Ovary (tissue), 9 donors: Measurements from ENCODE around the gene GPM6B. TPM values are rescaled to one million over a fixed set of nuclear protein-coding genes. Genes with fewer than 3 reads are reported as not detected.

Experiments
- DNase-seq, 5 donors: peaks; one replicate each; pipeline ENCODE4 v3.0.0-alpha.2; 2019 to 2020
- H3K27ac ChIP-seq, 2 donors: fragments of 200-600 bp; one replicate each; pipeline versions ENCODE4 v1.5.1 to v1.8.0; 2019 to 2022
- H3K27me3 ChIP-seq: fragments of 200-600 bp; one replicate; pipeline ENCODE4 v1.8.0; 2022
- H3K36me3 ChIP-seq: fragments of 200-600 bp; sonication (generic); one replicate; pipeline ENCODE4 v1.5.1; 2019
- H3K4me1 ChIP-seq: one replicate; pipeline ENCODE4 v1.8.1; 2013; ENCODE audit warnings: mild to moderate bottlenecking, moderate library complexity; ENCODE audit not compliant: insufficient read depth
- H3K4me3 ChIP-seq: fragments of 200-600 bp; sonication (generic); one replicate; pipeline ENCODE4 v1.5.1; 2017
- H3K9me3 ChIP-seq, 2 donors: fragments of 200-600 bp in 1 of 2; sonication (generic) in 1 of 2; one replicate each; pipeline versions ENCODE4 v1.5.1 to v1.8.1; 2013 to 2019; ENCODE audit warnings: mild to moderate bottlenecking in 1 of 2, moderate library complexity in 1 of 2
- EP300 ChIP-seq: sonication (generic); formaldehyde crosslinking; IDR thresholded peaks from one replicate; pipeline ENCODE4 v1.6.1; 2017; ENCODE audit warnings: antibody characterized with exemption
- POLR2A ChIP-seq: fragments of 450-650 bp; IDR thresholded peaks from one replicate; pipeline ENCODE4 v1.6.1; 2017; ENCODE audit warnings: antibody characterized with exemption, mild to moderate bottlenecking, moderate library complexity
- WGBS, 3 donors: extraction: QIAGEN DNeasy Blood & Tissue Kit in 1 of 3; methylation state at CpG; one replicate each; pipeline versions ENCODE4 v1.1.5 to v1.1.7; 2013 to 2017; 5-methylcytosine and 5-hydroxymethylcytosine counted together
- intact Hi-C, 4 donors: fragments of 100-400 bp; cut with DNase I; formaldehyde crosslinking; loops; one replicate each; pipeline versions ENCODE4 v1.11.0 to v1.15.1; 2022 to 2023
- polyA plus RNA-seq, 2 donors: library from polyadenylated mRNA; stranded (reverse); fragments of 200-250 nt in 1 of 2; fragments of 350-450 nt in 1 of 2; fragmentation: Illumina TruSeq in 1 of 2; extraction: RNeasy Lipid Tissue Mini Kit (QIAGEN cat#74804) in 1 of 2; gene quantifications; one replicate each; pipeline ENCODE4 v1.2.3, GENCODE V29; 2013 to 2014
- total RNA-seq, 7 donors: library from RNA; depleted of rRNA in 2 of 7; stranded (reverse); fragments of >200 nt in 2 of 7; fragmentation: NEBNext Ultra II Directional in 3 of 7; extraction: Animal tissue kit (Norgen Biotek cat#: 25700) in 3 of 7; gene quantifications; one replicate each; pipeline versions ENCODE4 v1.1.0 to v1.2.4, GENCODE V29; 2016 to 2023
- TF ChIP-seq, protein P1 (sequence below), 3 donors: fragments of 450-650 bp in 2 of 3; fragments of 200-600 bp in 1 of 3; IDR thresholded peaks; one replicate each; pipeline versions ENCODE4 v1.5.1 to v1.8.0; 2016 to 2022; ENCODE audit warnings: antibody characterized with exemption in 3 of 3, mild to moderate bottlenecking in 1 of 3
- donor health status: DM: no; HTN: no; CAD: no; lungs with moderate emphysema.
- donor health status: DM: no; HTN: no; CAD: no.
- donor health status: Bipolar disorder and iron deficiency.
- donor health status: DM: yes; HTN: yes; CAD: no.
- donor health status: DM: no; HTN: no; CAD: no.
- donor health status: DM: yes; HTN: yes; CAD: no.

The GPM6B gene
- total and polyA plus RNA-seq, 9 donors = 1.00 to 9.4 (median 4.2) TPM

DNA sequence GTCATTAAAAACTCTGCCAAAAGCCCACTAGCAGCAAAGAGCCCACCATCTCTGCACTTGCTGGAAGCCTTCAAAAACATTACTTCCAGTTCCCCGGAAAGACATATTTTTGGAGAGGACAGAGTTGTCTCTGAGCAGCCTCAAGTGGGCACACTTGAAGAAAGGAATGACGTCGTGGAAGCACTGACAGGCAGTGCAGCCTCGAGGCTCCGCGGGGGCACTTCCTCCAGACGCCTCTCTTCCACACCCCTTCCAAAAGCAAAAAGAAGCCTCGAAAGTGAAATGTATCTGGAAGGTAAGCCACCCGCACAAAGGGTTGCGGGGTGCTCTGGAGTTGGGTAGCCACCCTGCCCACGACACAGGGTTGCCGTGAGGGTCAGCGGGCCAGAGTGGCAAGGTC is 56.5 kb downstream of the GPM6B start:
- WGBS, 3 donors = 89 to 90% (median 89%) methylated on average over 13 of the region's 13 CpGs
- Histone ChIP-seq H3K27me3 (no peaks in the 10 kb centered on the region), H3K4me1 (no peaks in the 10 kb centered on the region), H3K4me3 (no peak overlapping the region), H3K9me3 (no peaks in the 10 kb centered on the region), H3K36me3 (no peaks in the 10 kb centered on the region), H3K27ac (no peak overlapping the region)
- intact Hi-C loops = loop anchor here in 1 of 4 donors (10.0 kb wide), 1 partner anchor 274 kb away; no protein-coding TSS in a partner anchor
- TF ChIP-seq POLR2A (no peak), EP300 (no peak)
- TF ChIP-seq, protein P1, sequence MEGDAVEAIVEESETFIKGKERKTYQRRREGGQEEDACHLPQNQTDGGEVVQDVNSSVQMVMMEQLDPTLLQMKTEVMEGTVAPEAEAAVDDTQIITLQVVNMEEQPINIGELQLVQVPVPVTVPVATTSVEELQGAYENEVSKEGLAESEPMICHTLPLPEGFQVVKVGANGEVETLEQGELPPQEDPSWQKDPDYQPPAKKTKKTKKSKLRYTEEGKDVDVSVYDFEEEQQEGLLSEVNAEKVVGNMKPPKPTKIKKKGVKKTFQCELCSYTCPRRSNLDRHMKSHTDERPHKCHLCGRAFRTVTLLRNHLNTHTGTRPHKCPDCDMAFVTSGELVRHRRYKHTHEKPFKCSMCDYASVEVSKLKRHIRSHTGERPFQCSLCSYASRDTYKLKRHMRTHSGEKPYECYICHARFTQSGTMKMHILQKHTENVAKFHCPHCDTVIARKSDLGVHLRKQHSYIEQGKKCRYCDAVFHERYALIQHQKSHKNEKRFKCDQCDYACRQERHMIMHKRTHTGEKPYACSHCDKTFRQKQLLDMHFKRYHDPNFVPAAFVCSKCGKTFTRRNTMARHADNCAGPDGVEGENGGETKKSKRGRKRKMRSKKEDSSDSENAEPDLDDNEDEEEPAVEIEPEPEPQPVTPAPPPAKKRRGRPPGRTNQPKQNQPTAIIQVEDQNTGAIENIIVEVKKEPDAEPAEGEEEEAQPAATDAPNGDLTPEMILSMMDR (IDR thresholded peaks at IDR 0.05) = no peak
- DNase-seq = no peak

DNA sequence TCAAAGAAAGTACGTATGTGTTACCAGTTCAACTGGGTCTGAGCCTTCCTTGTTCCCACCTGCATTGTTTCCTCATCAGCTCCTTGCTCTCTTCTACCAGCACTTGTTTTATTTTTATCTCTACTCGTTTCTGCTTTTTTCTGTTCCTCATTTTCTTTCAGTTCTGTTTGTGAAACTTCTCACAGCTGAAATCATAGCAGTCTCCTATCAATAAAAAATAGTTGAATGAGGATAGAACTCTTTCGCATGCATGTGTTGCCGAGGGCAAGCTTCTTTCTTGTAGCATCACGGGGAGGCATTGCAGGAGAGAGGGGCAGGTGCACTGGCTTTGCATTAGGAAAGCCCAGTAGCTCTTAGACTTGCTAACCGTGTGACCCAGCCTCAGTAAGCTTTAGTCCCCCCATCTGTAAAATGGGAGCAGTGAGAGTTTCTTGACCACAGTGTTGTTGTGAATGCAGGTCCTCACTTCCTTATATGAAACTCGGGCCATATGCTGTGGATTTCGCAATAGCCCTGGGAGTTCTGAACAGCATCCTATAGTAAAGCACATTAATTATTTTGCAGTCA is 57.7 kb downstream of the GPM6B start:
- no peak for DNase-seq
- Histone ChIP-seq H3K27ac (no peak overlapping the region), H3K36me3 (no peaks in the 10 kb centered on the region), H3K4me1 (no peaks in the 10 kb centered on the region), H3K27me3 (no peaks in the 10 kb centered on the region), H3K9me3 (no peaks in the 10 kb centered on the region), H3K4me3 (no peak overlapping the region)
- TF ChIP-seq POLR2A (no peak), EP300 (no peak)
- TF ChIP-seq, protein P1 (IDR thresholded peaks at IDR 0.05) = no peak
- intact Hi-C loops = loop anchor here in 2 of 4 donors (10.0 kb wide), 2 partner anchors 256 to 266 kb away; partner anchors contain the start of gene GEMIN8 (in 1 of the 2)
- WGBS, 3 donors = 85 to 92% (median 92%) methylated on average over 8 of the region's 8 CpGs

DNA sequence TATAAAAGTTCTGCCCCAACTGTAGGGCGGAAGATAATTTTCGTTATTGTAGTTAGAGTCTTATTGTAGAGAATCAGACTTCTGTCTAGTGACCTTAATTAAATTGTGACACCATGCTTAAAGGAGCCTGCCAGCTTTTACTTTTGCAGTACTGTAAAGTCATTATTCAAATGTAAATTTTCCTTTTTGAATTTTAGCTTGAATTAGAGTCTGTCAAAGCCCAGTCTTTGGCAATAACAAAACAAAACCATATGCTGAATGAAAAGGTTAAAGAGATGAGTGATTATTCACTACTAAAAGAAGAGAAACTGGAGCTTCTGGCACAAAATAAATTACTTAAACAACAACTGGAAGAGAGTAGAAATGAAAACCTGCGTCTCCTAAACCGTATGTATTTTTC is 60.5 kb downstream of the GPM6B start:
- Histone ChIP-seq H3K4me1 (no peaks in the 10 kb centered on the region), H3K27me3 (no peaks in the 10 kb centered on the region), H3K27ac (no peak overlapping the region), H3K36me3 (no peaks in the 10 kb centered on the region), H3K9me3 (no peaks in the 10 kb centered on the region), H3K4me3 (no peak overlapping the region)
- intact Hi-C loops = loop anchor here in 2 of 4 donors (10.0 kb wide), 2 partner anchors 258 to 268 kb away; partner anchors contain the start of gene GEMIN8 (in 1 of the 2)
- TF ChIP-seq EP300 (no peak), POLR2A (no peak)
- TF ChIP-seq, protein P1 (IDR thresholded peaks at IDR 0.05) = no peak
- DNase-seq = no peak
- WGBS, 3 donors = 95 to 97% (median 95%) methylated on average over 4 of the region's 4 CpGs

DNA sequence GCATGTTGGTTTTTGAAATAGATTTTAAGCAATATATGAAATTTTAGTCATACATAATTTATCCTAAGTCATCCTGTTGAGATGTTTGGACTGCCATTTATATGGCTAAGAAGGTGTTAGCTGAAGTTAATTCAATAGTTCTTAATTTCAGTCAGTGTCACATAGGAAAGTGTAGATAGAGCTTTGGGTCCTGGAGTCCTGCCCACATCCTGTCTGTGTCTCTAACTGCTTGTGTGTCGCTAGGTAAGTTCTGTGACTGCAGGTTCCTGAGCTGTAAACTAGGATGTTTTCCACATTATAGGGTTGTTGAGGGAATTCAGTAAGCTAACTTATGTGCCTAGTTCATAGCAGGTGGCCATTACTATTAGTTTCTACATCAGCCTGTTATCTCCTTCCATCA is 61.6 kb downstream of the GPM6B start:
- H3K36me3 ChIP-seq = no peaks in the 10 kb centered on the region
- H3K27ac ChIP-seq = no peak overlapping the region
- H3K4me3 ChIP-seq = no peak overlapping the region
- no peak for TF ChIP-seq EP300
- TF ChIP-seq, protein P1 (IDR thresholded peaks at IDR 0.05) = no peak
- no peak for TF ChIP-seq POLR2A
- WGBS, 3 donors = 91 to 97% (median 93%) methylated on average over 1 of the region's 1 CpG
- H3K9me3 ChIP-seq = no peaks in the 10 kb centered on the region
- H3K4me1 ChIP-seq = no peaks in the 10 kb centered on the region
- no peaks in the 10 kb centered on the region for H3K27me3 ChIP-seq
- intact Hi-C loops = loop anchor here in 2 of 4 donors (10.0 kb wide), 2 partner anchors 260 to 270 kb away; partner anchors contain the start of gene GEMIN8 (in 1 of the 2)
- DNase-seq = no peak
